ENCODE results near the gene FAM174B.

FAM174B gene

GRCh38 chr15:92653366-92653765, 2.2 kb downstream of the FAM174B start:
- in situ Hi-C loops (cut with HindIII; ENCODE audit: low sequenced_read_pairs): no loop called here
- no peak overlapping the region for H3K4me3 ChIP-seq (ENCODE audit: low read depth, low read length)
- no peak for TF ChIP-seq CTCF (IDR thresholded peaks at IDR 0.05; ENCODE audit: low read depth, low read length)
- DNase-seq (ENCODE audit: low read depth, low spot score): no peak

GRCh38 chr15:92652576-92652966, 3.0 kb downstream of the FAM174B start:
- no peak for TF ChIP-seq CTCF (IDR thresholded peaks at IDR 0.05; ENCODE audit: low read depth, low read length)
- no peak overlapping the region for H3K4me3 ChIP-seq (ENCODE audit: low read depth, low read length)
- in situ Hi-C loops (cut with HindIII; ENCODE audit: low sequenced_read_pairs): no loop called here
- DNase-seq (ENCODE audit: low read depth, low spot score): no peak

DNA sequence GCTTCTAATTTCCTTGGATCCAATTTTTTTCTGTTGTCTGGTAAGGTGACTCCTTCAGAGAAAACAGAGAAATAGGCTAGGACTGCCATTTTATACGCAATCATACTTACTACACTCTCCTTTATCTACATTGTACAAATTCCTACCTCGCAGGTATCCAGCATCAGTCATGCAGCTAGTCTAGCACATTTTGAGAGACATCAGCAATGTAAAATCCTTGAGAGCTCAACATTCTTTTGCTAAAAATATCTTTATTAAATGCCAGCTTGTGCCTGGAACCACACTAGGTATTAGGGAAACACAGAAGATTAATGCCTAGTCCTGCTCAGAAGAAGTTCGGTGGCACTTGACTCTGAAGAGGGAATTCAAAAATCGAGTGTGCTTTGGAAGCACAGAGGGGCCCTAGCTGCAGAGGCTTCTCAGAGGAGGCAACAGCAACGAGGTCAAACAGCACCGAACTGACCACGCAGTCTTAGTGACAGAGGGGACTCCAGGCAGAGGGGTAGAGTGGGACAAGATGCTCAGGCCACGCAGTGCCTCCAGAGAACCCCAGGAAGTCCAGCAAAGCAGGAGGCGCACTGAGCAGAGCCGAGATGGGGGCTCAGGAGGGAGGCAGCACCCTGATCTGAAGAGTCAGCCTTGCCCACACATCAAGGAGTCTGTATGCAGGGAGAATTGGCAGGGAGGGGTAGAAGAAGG, 3.5 kb downstream of the FAM174B start:
- H3K4me3 ChIP-seq (ENCODE audit: low read depth, low read length): no peak overlapping the region
- DNase-seq (ENCODE audit: low read depth, low spot score): no peak
- in situ Hi-C loops (cut with HindIII; ENCODE audit: low sequenced_read_pairs): no loop called here
- no peak for TF ChIP-seq CTCF (IDR thresholded peaks at IDR 0.05; ENCODE audit: low read depth, low read length)

GRCh38 chr15:92650966-92651365, 4.6 kb downstream of the FAM174B start:
- in situ Hi-C loops (cut with HindIII; ENCODE audit: low sequenced_read_pairs): no loop called here
- no peak for DNase-seq (ENCODE audit: low read depth, low spot score)
- no peak for TF ChIP-seq CTCF (IDR thresholded peaks at IDR 0.05; ENCODE audit: low read depth, low read length)
- no peak overlapping the region for H3K4me3 ChIP-seq (ENCODE audit: low read depth, low read length)

GRCh38 chr15:92650256-92650655, 5.3 kb downstream of the FAM174B start:
- no peak for TF ChIP-seq CTCF (IDR thresholded peaks at IDR 0.05; ENCODE audit: low read depth, low read length)
- DNase-seq (ENCODE audit: low read depth, low spot score): peak; percentile 32
- H3K4me3 ChIP-seq (ENCODE audit: low read depth, low read length): no peak overlapping the region
- in situ Hi-C loops (cut with HindIII; ENCODE audit: low sequenced_read_pairs): no loop called here

GRCh38 chr15:92648190-92648875, 7.2 kb downstream of the FAM174B start:
- TF ChIP-seq CTCF (IDR thresholded peaks at IDR 0.05; ENCODE audit: low read depth, low read length): no peak
- H3K4me3 ChIP-seq (ENCODE audit: low read depth, low read length): no peak overlapping the region
- in situ Hi-C loops (cut with HindIII; ENCODE audit: low sequenced_read_pairs): no loop called here

More at GRCh38 chr15:92648190-92648875, 7.2 kb downstream of the FAM174B start:
- DNase-seq (ENCODE audit: low read depth, low spot score): no peak
